ENCODE measurements around the gene DCAF8L2. TPM values are rescaled to one million over a fixed set of nuclear protein-coding genes. Genes with fewer than 3 reads are reported as not detected.

The DCAF8L2 gene
- total and polyA plus RNA-seq, 9 of the 15 experiments (the other 6 are each of a cell fraction or from before 2014, with no cell fraction given) = not detected

DNA sequence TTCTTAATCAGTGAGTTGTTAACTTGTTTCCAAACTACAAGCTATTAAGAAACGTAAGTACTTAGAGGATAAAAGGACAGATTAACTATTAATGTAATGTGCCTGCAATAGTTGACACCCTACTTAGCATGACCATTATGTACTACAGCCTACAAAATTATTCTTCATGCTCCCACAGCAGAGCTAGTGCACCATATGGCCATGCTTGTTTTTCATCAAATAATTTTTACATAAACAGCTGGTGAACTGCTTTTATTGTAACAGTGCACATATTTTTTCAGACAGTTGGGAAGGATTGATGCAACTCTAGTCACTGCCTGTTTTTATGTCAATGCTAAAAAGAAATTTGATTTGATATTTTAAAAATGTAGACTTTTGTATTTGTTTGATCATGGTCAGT, 207.4 kb downstream of the DCAF8L2 start:
- H2AFZ ChIP-seq (ENCODE audit: low read depth, low read length) = no peak overlapping the region
- H3K27ac ChIP-seq (ENCODE audit: extremely low read depth, low read depth, low read length) = no peak overlapping the region
- no peak overlapping the region for H3K9ac ChIP-seq (ENCODE audit: insufficient read depth in 1 of 2, low read depth in 2 of 2, low read length in 2 of 2)
- intact Hi-C loops (cut with micrococcal nuclease) = no loop called here
- CTCF ChIA-PET (ENCODE audit: low intra/inter-chr PET ratio) = no interaction called here
- no peaks in the 10 kb centered on the region for H3K36me3 ChIP-seq (ENCODE audit: control insufficient read depth, insufficient read depth, low read length)
- 0% methylated on average over 1 of the region's 1 CpG for WGBS (ENCODE audit: insufficient coverage, low coverage, missing lambda C conversion rate)
- no peak overlapping the region for H3K4me3 ChIP-seq
- no peak for ATAC-seq
- no TSS peak for BruUV-seq (replicated peaks)
- no peak for DNase-seq (ENCODE audit: extremely low read depth in 1 of 4, low spot score in 3 of 4)
- H3K4me2 ChIP-seq (ENCODE audit: insufficient read depth, low read length) = no peak overlapping the region
- no peak for FAIRE-seq
- in situ Hi-C loops (cut with MboI) = no loop called here
- POLR2A ChIA-PET = no interaction called here
- H4K20me1 ChIP-seq (replicated peaks; ENCODE audit: control insufficient read depth, insufficient read depth, low read length) = no peaks in the 10 kb centered on the region
- no peaks in the 10 kb centered on the region for H3K4me1 ChIP-seq (replicated peaks in 1 of 2; ENCODE audit: control insufficient read depth in 2 of 2, insufficient read depth in 2 of 2, low read length in 2 of 2)
- no peaks in the 10 kb centered on the region for H3K79me2 ChIP-seq (ENCODE audit: control insufficient read depth, insufficient read depth, low read length)
- no peaks in the 10 kb centered on the region for H3K9me3 ChIP-seq (replicated peaks; ENCODE audit: control insufficient read depth, insufficient read depth, low read depth, low read length)
- H3K9me1 ChIP-seq (ENCODE audit: control insufficient read depth, insufficient read depth, low read length) = no peaks in the 10 kb centered on the region
- no peaks in the 10 kb centered on the region for H3K27me3 ChIP-seq (ENCODE audit: control insufficient read depth in 2 of 2, insufficient read depth in 2 of 2, low read length in 2 of 2)
- TF ChIP-seq, protein P1, sequence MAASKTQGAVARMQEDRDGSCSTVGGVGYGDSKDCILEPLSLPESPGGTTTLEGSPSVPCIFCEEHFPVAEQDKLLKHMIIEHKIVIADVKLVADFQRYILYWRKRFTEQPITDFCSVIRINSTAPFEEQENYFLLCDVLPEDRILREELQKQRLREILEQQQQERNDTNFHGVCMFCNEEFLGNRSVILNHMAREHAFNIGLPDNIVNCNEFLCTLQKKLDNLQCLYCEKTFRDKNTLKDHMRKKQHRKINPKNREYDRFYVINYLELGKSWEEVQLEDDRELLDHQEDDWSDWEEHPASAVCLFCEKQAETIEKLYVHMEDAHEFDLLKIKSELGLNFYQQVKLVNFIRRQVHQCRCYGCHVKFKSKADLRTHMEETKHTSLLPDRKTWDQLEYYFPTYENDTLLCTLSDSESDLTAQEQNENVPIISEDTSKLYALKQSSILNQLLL (CRISPR knock-in tag; IDR thresholded peaks at IDR 0.05; ENCODE audit: borderline replicate concordance) = no peak
- TF ChIP-seq ZNF239 (CRISPR knock-in tag; IDR thresholded peaks at IDR 0.05) (no peak), MCM2 (IDR thresholded peaks at IDR 0.05; ENCODE audit: low read depth) (no peak), EGR1 (conservative IDR thresholded peaks at IDR 0.05) (no peak), ZFP30 (CRISPR knock-in tag; IDR thresholded peaks at IDR 0.05; ENCODE audit: borderline replicate concordance) (no peak), ZNF124 (CRISPR knock-in tag; IDR thresholded peaks at IDR 0.05) (no peak), ZNF324 (CRISPR knock-in tag; IDR thresholded peaks at IDR 0.05) (no peak), POLR2H (tag; IDR thresholded peaks at IDR 0.05; ENCODE audit: low read depth) (no peak), RBM34 (IDR thresholded peaks at IDR 0.05; ENCODE audit: borderline replicate concordance, insufficient read depth, low read length) (no peak), CHD4 (IDR thresholded peaks at IDR 0.05; ENCODE audit: insufficient read depth, insufficient replicate concordance, low read depth, low read length, poor library complexity, severe bottlenecking) (no peak), TEAD1 (CRISPR knock-in tag; IDR thresholded peaks at IDR 0.05) (no peak)
- TF ChIP-seq, protein P2, sequence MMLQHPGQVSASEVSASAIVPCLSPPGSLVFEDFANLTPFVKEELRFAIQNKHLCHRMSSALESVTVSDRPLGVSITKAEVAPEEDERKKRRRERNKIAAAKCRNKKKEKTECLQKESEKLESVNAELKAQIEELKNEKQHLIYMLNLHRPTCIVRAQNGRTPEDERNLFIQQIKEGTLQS (IDR thresholded peaks at IDR 0.05) = no peak
- TF ChIP-seq, protein P2 (CRISPR knock-in tag; conservative IDR thresholded peaks at IDR 0.05) = no peak
- TF ChIP-seq, protein P3, sequence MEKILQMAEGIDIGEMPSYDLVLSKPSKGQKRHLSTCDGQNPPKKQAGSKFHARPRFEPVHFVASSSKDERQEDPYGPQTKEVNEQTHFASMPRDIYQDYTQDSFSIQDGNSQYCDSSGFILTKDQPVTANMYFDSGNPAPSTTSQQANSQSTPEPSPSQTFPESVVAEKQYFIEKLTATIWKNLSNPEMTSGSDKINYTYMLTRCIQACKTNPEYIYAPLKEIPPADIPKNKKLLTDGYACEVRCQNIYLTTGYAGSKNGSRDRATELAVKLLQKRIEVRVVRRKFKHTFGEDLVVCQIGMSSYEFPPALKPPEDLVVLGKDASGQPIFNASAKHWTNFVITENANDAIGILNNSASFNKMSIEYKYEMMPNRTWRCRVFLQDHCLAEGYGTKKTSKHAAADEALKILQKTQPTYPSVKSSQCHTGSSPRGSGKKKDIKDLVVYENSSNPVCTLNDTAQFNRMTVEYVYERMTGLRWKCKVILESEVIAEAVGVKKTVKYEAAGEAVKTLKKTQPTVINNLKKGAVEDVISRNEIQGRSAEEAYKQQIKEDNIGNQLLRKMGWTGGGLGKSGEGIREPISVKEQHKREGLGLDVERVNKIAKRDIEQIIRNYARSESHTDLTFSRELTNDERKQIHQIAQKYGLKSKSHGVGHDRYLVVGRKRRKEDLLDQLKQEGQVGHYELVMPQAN (IDR thresholded peaks at IDR 0.05; ENCODE audit: borderline replicate concordance) = no peak
- TF ChIP-seq, protein P4, sequence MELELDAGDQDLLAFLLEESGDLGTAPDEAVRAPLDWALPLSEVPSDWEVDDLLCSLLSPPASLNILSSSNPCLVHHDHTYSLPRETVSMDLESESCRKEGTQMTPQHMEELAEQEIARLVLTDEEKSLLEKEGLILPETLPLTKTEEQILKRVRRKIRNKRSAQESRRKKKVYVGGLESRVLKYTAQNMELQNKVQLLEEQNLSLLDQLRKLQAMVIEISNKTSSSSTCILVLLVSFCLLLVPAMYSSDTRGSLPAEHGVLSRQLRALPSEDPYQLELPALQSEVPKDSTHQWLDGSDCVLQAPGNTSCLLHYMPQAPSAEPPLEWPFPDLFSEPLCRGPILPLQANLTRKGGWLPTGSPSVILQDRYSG (tag; conservative IDR thresholded peaks at IDR 0.05; ENCODE audit: low read depth) = no peak
- TF ChIP-seq, protein P5, sequence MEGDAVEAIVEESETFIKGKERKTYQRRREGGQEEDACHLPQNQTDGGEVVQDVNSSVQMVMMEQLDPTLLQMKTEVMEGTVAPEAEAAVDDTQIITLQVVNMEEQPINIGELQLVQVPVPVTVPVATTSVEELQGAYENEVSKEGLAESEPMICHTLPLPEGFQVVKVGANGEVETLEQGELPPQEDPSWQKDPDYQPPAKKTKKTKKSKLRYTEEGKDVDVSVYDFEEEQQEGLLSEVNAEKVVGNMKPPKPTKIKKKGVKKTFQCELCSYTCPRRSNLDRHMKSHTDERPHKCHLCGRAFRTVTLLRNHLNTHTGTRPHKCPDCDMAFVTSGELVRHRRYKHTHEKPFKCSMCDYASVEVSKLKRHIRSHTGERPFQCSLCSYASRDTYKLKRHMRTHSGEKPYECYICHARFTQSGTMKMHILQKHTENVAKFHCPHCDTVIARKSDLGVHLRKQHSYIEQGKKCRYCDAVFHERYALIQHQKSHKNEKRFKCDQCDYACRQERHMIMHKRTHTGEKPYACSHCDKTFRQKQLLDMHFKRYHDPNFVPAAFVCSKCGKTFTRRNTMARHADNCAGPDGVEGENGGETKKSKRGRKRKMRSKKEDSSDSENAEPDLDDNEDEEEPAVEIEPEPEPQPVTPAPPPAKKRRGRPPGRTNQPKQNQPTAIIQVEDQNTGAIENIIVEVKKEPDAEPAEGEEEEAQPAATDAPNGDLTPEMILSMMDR (IDR thresholded peaks at IDR 0.05 in 2 of 3, conservative IDR thresholded peaks at IDR 0.05 in 1 of 3; ENCODE audit: insufficient read depth in 2 of 3, low read depth in 1 of 3, low read length in 3 of 3) = no peak

Measured in K562 (cell line).